HuH-7 (cell line): Measurements from ENCODE around the gene OR10H5.
"Not testable (repeated sequence)": the region's sequence is repeated elsewhere in the genome, so short reads cannot be mapped to it uniquely, and the experiment has no call there.

Experiments used
- DNase-seq: peaks from one replicate; pipeline ENCODE4 v3.0.0; 2011; ENCODE audit warnings: low spot score

The OR10H5 gene

GRCh38 chr19:15787611-15788155, at the start of gene OR10H5:
Gene OR10H5, plus strand, starts transcription at chr19:15787661. Its CDS starts 6,388 bp downstream, at chr19:15794049.
- DNase-seq = no peak

- DNase-seq = no peak
Observed at GRCh38 chr19:15737722-15738121, 49.7 kb upstream of the OR10H5 start, which contains the start of gene OR10H3. Gene OR10H3, plus strand, starts transcription at chr19:15737985. Its CDS starts 3,408 bp downstream, at chr19:15741393.

- no peak for DNase-seq
Observed at GRCh38 chr19:15740785-15741184, 46.7 kb upstream of the OR10H5 start.

- no peak for DNase-seq
Observed at GRCh38 chr19:15748239-15748638, 39.2 kb upstream of the OR10H5 start.

- no peak for DNase-seq
Observed at GRCh38 chr19:15758379-15758778, 29.1 kb upstream of the OR10H5 start.

GRCh38 chr19:15759962-15760565, 27.4 kb upstream of the OR10H5 start:
- DNase-seq = peak; percentile 39

DNA sequence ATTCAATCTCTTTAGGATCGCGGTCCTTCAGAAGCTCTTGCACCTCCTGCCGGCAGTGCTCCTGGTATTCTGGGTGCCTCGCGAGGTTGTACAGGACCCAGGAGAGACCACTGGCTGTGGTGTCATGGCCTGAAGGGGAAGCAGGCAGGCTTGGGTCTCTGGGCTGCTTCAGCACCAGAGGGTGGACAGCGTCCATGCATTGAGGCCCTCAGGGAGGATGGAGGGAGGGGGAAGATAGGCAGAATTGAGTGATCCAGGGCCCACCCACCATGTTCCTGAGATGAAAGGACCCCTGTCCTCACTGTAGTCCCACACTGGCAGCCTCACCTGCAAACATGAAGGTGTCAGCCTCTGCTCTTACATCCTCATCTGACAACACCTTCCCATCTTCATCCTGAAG, 17.9 kb upstream of the OR10H5 start:
- no peak for DNase-seq

- not testable (repeated sequence) for DNase-seq
Observed at GRCh38 chr19:15774159-15774558, 13.3 kb upstream of the OR10H5 start.

DNA sequence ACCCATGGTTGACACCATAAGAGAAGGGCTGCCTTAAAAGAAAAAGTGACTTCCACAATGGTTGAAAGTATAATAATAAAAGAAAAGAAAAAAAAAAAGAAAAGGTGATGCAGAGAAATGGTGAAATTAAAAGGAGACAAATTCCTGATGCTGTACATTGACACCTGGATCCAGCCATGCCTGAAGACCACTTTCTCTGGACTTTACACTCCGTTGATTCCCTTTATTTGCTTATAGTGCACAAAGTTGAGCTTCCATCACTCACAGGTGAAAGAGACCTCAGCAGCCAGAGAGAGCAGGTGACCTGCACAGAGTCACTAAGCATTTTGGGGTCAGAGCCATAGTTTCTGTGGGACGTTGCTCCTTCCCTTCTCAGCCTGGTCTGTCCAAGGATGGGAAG, 12.2 kb upstream of the OR10H5 start:
- DNase-seq = no peak

GRCh38 chr19:15776264-15776663, 11.2 kb upstream of the OR10H5 start:
- DNase-seq = no peak

GRCh38 chr19:15776991-15777970, 10.2 kb upstream of the OR10H5 start:
- no peak for DNase-seq

GRCh38 chr19:15779756-15780476, 7.5 kb upstream of the OR10H5 start:
- DNase-seq = no peak

DNA sequence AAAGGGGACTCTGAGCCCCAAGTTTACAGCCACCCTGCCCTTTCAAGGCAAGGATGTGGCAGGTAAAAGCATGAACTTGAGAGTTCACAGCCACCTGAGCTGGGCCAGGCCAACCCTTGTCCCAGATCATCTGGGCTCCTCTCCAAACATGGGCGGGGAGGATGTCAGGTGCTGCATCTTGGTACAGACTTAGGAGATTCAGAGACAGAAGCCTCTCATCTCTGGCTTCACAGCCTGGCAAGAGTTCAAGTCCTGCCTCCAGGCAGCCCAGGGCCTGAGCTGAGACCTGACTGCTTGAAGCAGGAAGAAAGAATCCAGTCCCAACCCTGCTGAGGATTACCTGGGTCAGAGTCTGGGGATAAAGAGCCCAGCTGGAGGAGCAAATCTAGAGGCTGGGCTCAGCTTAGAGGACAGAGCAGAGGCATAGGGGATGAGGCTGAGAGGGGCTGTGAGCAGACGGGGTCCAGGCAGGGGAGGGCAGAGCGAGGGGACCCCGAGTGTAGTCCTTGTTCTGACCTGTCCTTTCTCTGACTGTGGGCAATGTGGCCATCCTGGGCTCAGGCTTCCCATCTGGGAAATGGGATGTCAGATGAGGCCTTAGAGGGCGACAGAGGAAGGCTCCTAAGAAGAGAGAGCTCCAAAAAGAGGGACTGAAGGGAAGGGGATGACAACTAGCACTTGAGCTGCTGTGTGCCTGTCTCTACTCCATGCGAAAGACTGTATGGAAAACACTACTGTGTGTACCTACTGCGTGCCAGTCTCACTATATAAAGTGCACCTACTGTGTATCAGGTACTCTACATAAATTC, 6.6 kb upstream of the OR10H5 start:
- no peak for DNase-seq

DNA sequence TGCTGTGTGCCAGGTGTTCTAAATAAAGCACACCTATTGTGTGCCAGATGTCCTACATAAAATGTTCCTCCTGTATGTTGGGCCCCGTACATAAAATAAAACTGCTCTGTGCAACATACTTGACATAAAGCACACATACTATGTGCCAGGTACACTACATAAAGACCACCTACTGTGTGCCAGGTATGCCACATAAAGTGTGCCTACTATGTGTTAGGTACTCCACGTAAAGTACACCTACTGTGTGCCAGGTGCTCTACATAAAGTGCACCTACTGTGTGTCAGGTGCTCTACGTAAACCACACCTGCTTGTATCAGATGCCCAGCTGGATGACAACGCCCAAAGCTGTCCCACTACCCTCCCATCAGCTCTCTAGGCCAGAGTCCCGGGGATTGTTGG, 5.8 kb upstream of the OR10H5 start:
- no peak for DNase-seq

- no peak for DNase-seq
Observed at GRCh38 chr19:15782211-15782610, 5.2 kb upstream of the OR10H5 start.

GRCh38 chr19:15782896-15783295, 4.6 kb upstream of the OR10H5 start:
- not testable (repeated sequence) for DNase-seq

GRCh38 chr19:15788594-15789270, 1.3 kb downstream of the OR10H5 start:
- no peak for DNase-seq

DNA sequence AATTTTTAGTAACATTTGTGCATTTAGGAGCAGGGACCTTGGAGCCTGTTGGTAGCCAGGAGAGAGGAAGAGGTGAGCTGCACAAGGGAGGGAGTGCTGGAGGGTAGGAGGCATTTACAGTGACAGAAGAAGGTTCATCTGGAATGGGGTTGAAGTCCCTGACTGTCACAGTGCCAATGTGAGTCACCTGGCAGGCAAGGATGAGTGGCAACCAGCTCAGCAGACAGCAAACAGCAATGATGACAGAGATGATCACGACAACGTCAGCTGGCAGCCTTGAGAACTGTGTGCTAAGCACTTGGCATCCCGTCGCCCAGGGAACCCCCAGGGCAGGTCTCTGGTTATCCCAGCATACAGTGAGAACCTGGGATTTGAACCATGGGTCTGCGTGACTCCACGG, 2.6 kb downstream of the OR10H5 start:
- DNase-seq = no peak

- not testable (repeated sequence) for DNase-seq
Observed at GRCh38 chr19:15794279-15794678, 6.8 kb downstream of the OR10H5 start.

GRCh38 chr19:15810335-15810734, 22.9 kb downstream of the OR10H5 start:
- no peak for DNase-seq

- DNase-seq = no peak
Observed at GRCh38 chr19:15811476-15811875, 24.0 kb downstream of the OR10H5 start.
